CD4-positive, alpha-beta T cell treated with Interleukin-12 subunit alpha and Interleukin-12 subunit beta, for 1 hour (primary cell): ENCODE measurements around the gene TMEM256.

Source experiments
- DNase-seq: peaks from one replicate; pipeline ENCODE4 v3.0.0-alpha.2; 2020

The TMEM256 gene

GRCh38 chr17:7428557-7428956 is 24.7 kb upstream of the TMEM256 start, which contains the start of gene SPEM3:
SPEM3 (plus strand) TSS chr17:7428857; CDS start chr17:7428903, 46 bp downstream.
- no peak for DNase-seq

- no peak for DNase-seq
Observed at GRCh38 chr17:7427549-7427948, 23.7 kb upstream of the TMEM256 start.

GRCh38 chr17:7426896-7427489 is 23.1 kb upstream of the TMEM256 start:
- DNase-seq = no peak

GRCh38 chr17:7426203-7426863 is 22.4 kb upstream of the TMEM256 start:
- no peak for DNase-seq

- no peak for DNase-seq
Observed at GRCh38 chr17:7425756-7426155, 21.9 kb upstream of the TMEM256 start.

- no peak for DNase-seq
Observed at GRCh38 chr17:7425316-7425715, 21.4 kb upstream of the TMEM256 start, which contains the start of gene SPEM2. SPEM2 (plus strand) TSS chr17:7425616; CDS start chr17:7425689, 73 bp downstream.

GRCh38 chr17:7423679-7424078 is 19.8 kb upstream of the TMEM256 start:
- DNase-seq = no peak

GRCh38 chr17:7421186-7421585 is 17.3 kb upstream of the TMEM256 start:
- DNase-seq = no peak

- no peak for DNase-seq
Observed at GRCh38 chr17:7419819-7420610, 16.1 kb upstream of the TMEM256 start, which contains the start of gene SPEM1. SPEM1 (plus strand) TSS chr17:7420324; CDS start chr17:7420385, 61 bp downstream.

GRCh38 chr17:7418472-7419152 is 14.7 kb upstream of the TMEM256 start:
- no peak for DNase-seq

- no peak for DNase-seq
Observed at GRCh38 chr17:7417056-7417655, 13.3 kb upstream of the TMEM256 start.

GRCh38 chr17:7416323-7416722 is 12.4 kb upstream of the TMEM256 start:
- DNase-seq = no peak

GRCh38 chr17:7415784-7416183 is 11.9 kb upstream of the TMEM256 start:
- no peak for DNase-seq

- DNase-seq = no peak
Observed at GRCh38 chr17:7414837-7415236, 10.9 kb upstream of the TMEM256 start.

GRCh38 chr17:7413346-7413985 is 9.6 kb upstream of the TMEM256 start:
- DNase-seq = no peak

GRCh38 chr17:7411427-7411750 is 7.5 kb upstream of the TMEM256 start:
- DNase-seq = no peak

GRCh38 chr17:7410634-7411426 is 6.9 kb upstream of the TMEM256 start:
- no peak for DNase-seq

GRCh38 chr17:7409716-7410115 is 5.8 kb upstream of the TMEM256 start:
- DNase-seq = no peak

GRCh38 chr17:7408863-7409262 is 5.0 kb upstream of the TMEM256 start:
- DNase-seq = no peak

- DNase-seq = peak; percentile 51
Observed at GRCh38 chr17:7408252-7408727, 4.4 kb upstream of the TMEM256 start.
